NCI-H774 (cell line): ENCODE measurements around the gene RIOK2.

ENCODE experiments used
- DNase-seq: peaks from one replicate; lab custom pipeline; 2025; lab: John Stamatoyannopoulos, UW

RIOK2 gene

DNA sequence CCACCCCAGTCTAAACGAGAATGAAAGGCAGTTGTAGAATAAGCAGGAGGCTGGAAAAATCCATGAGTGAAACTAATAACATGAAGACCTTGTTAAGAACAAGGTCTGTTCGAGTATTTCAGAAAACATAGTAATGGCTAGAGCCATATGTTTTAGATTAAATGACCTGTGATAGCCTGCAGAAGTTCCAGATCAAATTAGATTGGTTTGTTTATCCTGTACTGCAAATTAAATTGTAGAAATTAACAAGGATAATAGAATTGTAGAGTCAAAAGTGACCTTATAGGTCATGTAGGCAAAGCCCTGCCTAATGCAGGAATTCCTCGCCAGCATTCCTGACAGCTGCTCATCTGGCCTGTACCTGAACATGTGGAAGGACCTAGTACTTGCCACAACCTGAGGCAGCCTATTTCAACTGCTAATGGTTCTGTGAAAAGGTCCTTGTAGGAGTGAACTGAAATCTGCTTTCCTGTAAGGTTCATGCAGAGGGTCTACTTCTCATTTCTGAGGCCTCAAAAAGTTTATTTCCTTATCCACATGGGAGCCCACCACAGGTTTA, 57.8 kb downstream of the RIOK2 start:
- DNase-seq: no peak

DNA sequence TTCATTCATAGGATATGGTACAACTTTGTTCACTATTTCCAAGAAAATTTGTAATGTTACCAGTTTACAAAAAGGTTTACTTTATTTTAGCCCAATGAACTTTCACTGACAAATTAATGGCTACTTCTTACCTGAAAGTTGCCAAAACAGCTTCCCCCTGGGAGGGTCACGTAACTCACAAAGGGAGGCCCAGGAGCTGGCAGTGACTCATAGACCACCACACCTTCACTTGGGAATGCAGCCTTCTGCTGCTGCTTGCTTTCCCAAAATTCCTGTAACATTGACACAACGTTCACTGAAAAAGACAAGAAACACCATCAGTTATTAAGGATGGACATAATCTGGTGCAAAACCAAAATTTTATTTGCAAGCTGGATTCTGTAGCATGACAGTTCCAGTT, 58.7 kb downstream of the RIOK2 start:
- no peak for DNase-seq

DNA sequence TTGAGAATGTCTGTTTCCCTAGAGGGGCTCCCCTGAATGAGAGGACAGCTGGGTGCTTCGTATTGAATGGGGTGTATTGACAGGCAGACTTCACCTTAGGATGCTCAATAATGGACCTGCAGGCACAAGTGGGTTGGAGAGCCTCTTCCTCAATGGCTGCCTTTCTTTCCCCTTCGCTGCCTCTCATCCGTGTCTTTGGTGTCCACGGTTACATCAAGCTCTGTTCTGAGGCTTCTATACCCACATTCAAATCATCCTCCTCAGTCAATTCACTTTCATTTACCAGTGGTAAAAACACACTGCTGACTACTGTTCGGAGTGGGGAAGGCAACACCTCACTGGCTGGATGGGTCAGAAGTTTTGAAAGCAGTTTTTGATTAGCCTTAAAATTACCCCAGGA, 61.2 kb downstream of the RIOK2 start:
- DNase-seq: no peak

DNA sequence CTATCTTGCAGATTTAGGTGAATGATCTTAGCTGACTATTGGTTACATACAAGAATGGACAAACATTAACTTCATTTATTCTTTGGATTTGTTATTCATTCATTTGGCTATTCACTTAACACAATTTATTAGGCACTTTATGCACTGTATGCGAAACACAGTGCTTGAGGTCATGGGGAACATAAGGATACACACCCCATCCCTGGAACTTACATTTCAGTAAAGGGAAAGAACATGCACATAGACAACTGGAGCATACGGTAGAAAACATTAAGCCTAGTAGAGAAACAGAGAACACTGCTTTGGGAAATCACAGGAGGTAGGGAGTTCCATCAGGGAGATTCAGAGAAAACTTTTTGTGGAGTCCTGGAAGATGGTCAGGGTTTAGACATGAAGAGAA, 62.9 kb downstream of the RIOK2 start:
- DNase-seq: no peak

DNA sequence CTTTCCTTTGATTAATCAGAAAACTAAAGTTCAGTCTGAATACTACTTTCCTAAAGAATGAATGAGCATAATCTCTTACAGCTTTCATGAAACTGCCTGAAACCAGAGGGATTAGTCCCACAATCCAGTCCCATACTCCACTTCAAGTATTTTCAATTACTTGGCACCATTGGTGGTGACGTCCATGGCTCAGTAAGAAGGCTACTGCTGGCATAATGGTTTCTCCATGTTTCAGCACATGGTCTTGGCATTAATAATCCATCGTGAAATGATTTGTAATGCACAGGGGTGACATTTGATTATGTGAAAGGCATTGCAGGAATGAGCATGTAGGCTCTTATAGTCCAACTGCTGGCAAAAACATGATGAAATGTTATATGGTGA, 64.0 kb downstream of the RIOK2 start:
- DNase-seq: no peak

DNA sequence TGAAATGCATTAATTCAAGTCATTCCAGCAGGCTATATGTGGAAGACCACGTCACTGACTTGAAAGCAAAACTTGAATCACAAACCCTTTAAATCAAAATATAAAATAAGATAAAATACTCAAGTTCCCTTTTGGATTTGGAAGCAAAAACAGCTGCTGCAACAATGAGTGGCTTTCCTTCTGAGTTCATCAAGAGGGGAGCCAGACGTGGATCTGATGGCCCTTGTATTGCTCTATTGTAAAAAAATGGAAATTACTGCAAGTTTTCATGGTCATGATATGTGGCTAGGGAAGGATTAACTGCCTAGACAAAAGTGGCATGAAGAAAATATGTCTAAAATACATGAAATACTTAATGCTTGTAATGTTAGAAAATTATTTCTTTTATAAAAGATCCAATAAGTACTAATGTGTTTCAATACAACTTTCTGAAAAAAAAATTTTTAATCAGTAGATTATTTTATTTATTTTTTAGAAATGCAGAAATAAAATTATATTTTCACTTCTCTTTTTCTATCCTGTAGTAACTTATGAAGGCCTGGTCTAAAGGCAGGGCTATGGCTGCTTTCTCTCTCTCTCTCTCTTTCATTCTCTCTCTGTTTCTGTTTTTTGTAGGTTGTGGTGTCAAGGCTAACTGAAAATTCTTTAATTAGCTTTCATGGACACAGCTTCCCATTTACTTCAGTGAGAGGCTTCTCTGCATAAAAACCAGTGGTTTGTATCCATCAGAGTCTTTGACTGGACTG, 64.6 kb downstream of the RIOK2 start:
- DNase-seq: no peak

DNA sequence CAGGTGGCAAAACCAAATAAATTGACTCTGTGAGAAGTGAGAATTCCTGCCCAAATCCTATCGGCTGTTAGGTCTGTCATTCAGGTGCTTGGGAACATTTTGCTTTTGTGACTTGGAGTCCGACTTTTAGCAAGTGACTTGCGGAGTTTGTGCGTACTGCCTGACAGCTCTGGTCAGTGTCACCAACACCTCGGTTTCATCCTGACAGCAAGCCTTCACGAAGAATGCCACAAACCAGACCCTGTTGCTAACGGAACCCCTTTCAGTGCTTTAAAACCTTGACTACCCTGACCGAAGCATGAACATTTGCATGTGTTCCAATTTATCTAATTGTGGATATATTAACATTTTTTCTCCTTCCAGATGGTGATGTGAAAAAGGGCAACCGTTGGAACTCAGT, 67.1 kb downstream of the RIOK2 start:
- DNase-seq: no peak

DNA sequence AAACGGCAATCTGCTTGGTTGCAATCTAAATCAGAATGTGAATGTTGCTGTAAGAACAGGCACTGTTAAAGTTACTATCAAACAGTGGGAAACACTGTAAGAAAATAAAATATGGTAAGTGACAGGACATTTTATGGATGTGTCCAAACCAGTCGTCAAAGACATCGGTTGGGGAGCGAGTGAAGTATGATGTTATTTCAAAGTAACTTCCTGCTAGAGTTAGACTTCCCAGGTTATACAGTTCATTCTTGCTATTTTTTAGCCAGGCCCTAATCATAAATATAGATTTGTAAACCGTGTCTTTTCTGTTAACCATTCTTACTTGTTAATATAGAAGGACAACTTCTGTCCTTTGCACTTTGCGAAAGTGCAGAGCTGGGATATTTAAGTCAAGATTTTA, 70.8 kb downstream of the RIOK2 start:
- no peak for DNase-seq

DNA sequence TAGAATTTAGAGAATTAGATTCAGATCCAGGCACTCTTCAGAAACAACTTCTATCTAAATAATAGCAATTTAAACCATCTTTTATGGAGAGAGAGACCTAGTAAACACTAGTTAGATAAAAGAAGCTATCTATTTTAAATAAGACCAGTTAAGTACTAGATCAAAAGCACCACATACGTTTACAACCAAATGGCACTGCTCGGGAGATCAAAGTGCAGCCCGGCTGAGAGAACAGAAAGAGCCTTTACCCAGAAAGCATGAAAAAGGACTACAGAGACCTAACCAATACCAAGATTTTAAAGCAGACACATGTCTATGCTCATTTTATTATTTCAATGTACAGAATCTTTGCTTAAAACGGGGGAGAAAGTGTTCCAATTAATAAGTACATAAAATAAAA, 71.4 kb downstream of the RIOK2 start:
- DNase-seq: no peak

DNA sequence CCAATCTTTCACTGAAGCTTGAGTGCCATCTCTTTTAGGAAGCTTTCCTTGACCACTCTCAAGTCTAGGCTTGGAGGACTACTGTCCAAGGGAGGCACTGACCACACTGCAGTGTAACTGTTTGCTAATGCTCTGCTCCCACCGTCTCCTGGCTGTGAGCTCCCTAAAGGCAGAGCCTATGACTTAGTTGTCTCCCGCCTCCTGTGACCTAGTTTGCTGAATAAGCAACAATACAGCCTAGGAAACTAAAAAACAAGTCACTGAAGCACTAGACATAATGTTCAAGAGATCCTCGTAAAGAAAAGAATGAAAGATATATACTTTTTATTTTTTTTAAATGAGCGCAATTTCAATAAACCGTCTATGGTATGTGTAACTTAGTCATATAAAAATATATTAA, 72.0 kb downstream of the RIOK2 start:
- DNase-seq: no peak
